ENCODE results near the gene CCDC184. TPM values are rescaled to one million over a fixed set of nuclear protein-coding genes. Genes with fewer than 3 reads are reported as not detected.

CCDC184 gene
- total and polyA plus RNA-seq, 2 donors (not counting 1 experiment from before 2014, with no cell fraction given), result 0.54 to 1.4 TPM

- Histone ChIP-seq H3K9ac (ENCODE audit: low read length) (no peak overlapping the region), H3K36me3 (replicated peaks in 1 of 2; ENCODE audit: control extremely low read depth in 1 of 2, control insufficient read depth in 1 of 2, extremely low read depth in 1 of 2, insufficient read depth in 2 of 2, low read length in 1 of 2) (peaks cover 0 to 70% of the 10 kb centered on the region in 2 experiments), H3K4me1 (ENCODE audit: control insufficient read depth in 2 of 2, insufficient read depth in 2 of 2, low read length in 2 of 2) (no peaks in the 10 kb centered on the region), H3K4me2 (replicated peaks; ENCODE audit: low read depth, low read length, poor library complexity, severe bottlenecking) (no peak overlapping the region), H3K9me3 (ENCODE audit: control extremely low read depth in 1 of 3, control insufficient read depth in 2 of 3, insufficient read depth in 1 of 3, low read length in 2 of 3) (no peaks in the 10 kb centered on the region), H3K79me2 (ENCODE audit: control insufficient read depth, insufficient read depth, low read length) (no peaks in the 10 kb centered on the region), H3K27me3 (replicated peaks in 1 of 4; ENCODE audit: control extremely low read depth in 1 of 4, control insufficient read depth in 3 of 4, insufficient read depth in 4 of 4, low read length in 3 of 4) (no peaks in the 10 kb centered on the region), H3K27ac (ENCODE audit: low read length in 2 of 2) (no peak overlapping the region), H4K20me1 (ENCODE audit: control insufficient read depth, insufficient read depth, low read length, poor library complexity, severe bottlenecking) (no peaks in the 10 kb centered on the region), H3K4me3 (ENCODE audit: control extremely low read depth in 1 of 5, extremely low read depth in 1 of 5, insufficient read depth in 1 of 5, low read depth in 2 of 5, low read length in 4 of 5) (no peak overlapping the region), H2AFZ (ENCODE audit: insufficient read depth, low read depth, low read length, poor library complexity, severe bottlenecking) (no peak overlapping the region)
- Mint-ChIP-seq H3K27me3 (no peaks in the 10 kb centered on the region), H3K9me3 (ENCODE audit: insufficient read depth) (no peaks in the 10 kb centered on the region), H3K4me1 (no peaks in the 10 kb centered on the region), H3K27ac (no peak overlapping the region), H3K4me3 (no peak overlapping the region)
- 97% methylated on average over 6 of the region's 7 CpGs for WGBS (ENCODE audit: insufficient coverage)
- TF ChIP-seq, protein P1, sequence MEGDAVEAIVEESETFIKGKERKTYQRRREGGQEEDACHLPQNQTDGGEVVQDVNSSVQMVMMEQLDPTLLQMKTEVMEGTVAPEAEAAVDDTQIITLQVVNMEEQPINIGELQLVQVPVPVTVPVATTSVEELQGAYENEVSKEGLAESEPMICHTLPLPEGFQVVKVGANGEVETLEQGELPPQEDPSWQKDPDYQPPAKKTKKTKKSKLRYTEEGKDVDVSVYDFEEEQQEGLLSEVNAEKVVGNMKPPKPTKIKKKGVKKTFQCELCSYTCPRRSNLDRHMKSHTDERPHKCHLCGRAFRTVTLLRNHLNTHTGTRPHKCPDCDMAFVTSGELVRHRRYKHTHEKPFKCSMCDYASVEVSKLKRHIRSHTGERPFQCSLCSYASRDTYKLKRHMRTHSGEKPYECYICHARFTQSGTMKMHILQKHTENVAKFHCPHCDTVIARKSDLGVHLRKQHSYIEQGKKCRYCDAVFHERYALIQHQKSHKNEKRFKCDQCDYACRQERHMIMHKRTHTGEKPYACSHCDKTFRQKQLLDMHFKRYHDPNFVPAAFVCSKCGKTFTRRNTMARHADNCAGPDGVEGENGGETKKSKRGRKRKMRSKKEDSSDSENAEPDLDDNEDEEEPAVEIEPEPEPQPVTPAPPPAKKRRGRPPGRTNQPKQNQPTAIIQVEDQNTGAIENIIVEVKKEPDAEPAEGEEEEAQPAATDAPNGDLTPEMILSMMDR (IDR thresholded peaks at IDR 0.05), result no peak
- TF ChIP-seq EZH2 (IDR thresholded peaks at IDR 0.05; ENCODE audit: borderline replicate concordance, insufficient read depth, low read depth, low read length, poor library complexity, severe bottlenecking), result no peak
- DNase-seq, result no peak
- ATAC-seq (ENCODE audit: low read depth), result no peak
- ChIA-PET POLR2A (interaction anchor here (0.7 kb wide), 1 partner anchor 38 kb away, joined by 3 read pairs; no protein-coding TSS in a partner anchor), CTCF (interaction anchor here (1.1 kb wide), 1 partner anchor 9 kb away, joined by 3 read pairs; no protein-coding TSS in a partner anchor)
- intact Hi-C loops (cut with micrococcal nuclease), result no loop called here
These were observed 40.4 kb upstream of the CCDC184 start for GRCh38 chr12:48142818-48143674.

GRCh38 chr12:48143898-48144297 lies 39.5 kb upstream of the CCDC184 start:
- H3K9ac ChIP-seq (ENCODE audit: low read length), result no peak overlapping the region
- Mint-ChIP-seq H3K4me1 (no peaks in the 10 kb centered on the region), H3K27ac (no peak overlapping the region), H3K9me3 (ENCODE audit: insufficient read depth) (no peaks in the 10 kb centered on the region), H3K27me3 (no peaks in the 10 kb centered on the region), H3K4me3 (no peak overlapping the region)
- no peaks in the 10 kb centered on the region for H3K79me2 ChIP-seq (ENCODE audit: control insufficient read depth, insufficient read depth, low read length)
- TF ChIP-seq, protein P1 (IDR thresholded peaks at IDR 0.05), result no peak
- no peak for TF ChIP-seq EZH2 (IDR thresholded peaks at IDR 0.05; ENCODE audit: borderline replicate concordance, insufficient read depth, low read depth, low read length, poor library complexity, severe bottlenecking)
- peaks cover 0 to 77% of the 10 kb centered on the region in 2 experiments for H3K36me3 ChIP-seq (replicated peaks in 1 of 2; ENCODE audit: control extremely low read depth in 1 of 2, control insufficient read depth in 1 of 2, extremely low read depth in 1 of 2, insufficient read depth in 2 of 2, low read length in 1 of 2)
- ChIA-PET POLR2A (no interaction called here), CTCF (no interaction called here)
- no peak overlapping the region for H3K4me2 ChIP-seq (replicated peaks; ENCODE audit: low read depth, low read length, poor library complexity, severe bottlenecking)
- no peak overlapping the region for H2AFZ ChIP-seq (ENCODE audit: insufficient read depth, low read depth, low read length, poor library complexity, severe bottlenecking)
- H3K27ac ChIP-seq (ENCODE audit: low read length in 2 of 2), result no peak overlapping the region
- no peaks in the 10 kb centered on the region for H3K9me3 ChIP-seq (ENCODE audit: control extremely low read depth in 1 of 3, control insufficient read depth in 2 of 3, insufficient read depth in 1 of 3, low read length in 2 of 3)
- DNase-seq, result no peak
- H4K20me1 ChIP-seq (ENCODE audit: control insufficient read depth, insufficient read depth, low read length, poor library complexity, severe bottlenecking), result no peaks in the 10 kb centered on the region
- H3K4me1 ChIP-seq (ENCODE audit: control insufficient read depth in 2 of 2, insufficient read depth in 2 of 2, low read length in 2 of 2), result no peaks in the 10 kb centered on the region
- H3K27me3 ChIP-seq (replicated peaks in 1 of 4; ENCODE audit: control extremely low read depth in 1 of 4, control insufficient read depth in 3 of 4, insufficient read depth in 4 of 4, low read length in 3 of 4), result no peaks in the 10 kb centered on the region
- WGBS (ENCODE audit: insufficient coverage), result 100% methylated on average over 1 of the region's 2 CpGs
- no peak overlapping the region for H3K4me3 ChIP-seq (ENCODE audit: control extremely low read depth in 1 of 5, extremely low read depth in 1 of 5, insufficient read depth in 1 of 5, low read depth in 2 of 5, low read length in 4 of 5)
- intact Hi-C loops (cut with micrococcal nuclease), result no loop called here
- ATAC-seq (ENCODE audit: low read depth), result no peak
